GM12864 (cell line): ENCODE measurements around the gene LRRC55.

Experiments used
- DNase-seq: peaks from one replicate; pipeline ENCODE4 v3.0.0-alpha.2; 2011; ENCODE audit warnings: low read depth
- H3K4me3 ChIP-seq: 2 replicates; pipeline ENCODE4 v1.5.1; 2011; ENCODE audit warnings: mild to moderate bottlenecking, low read depth, low read length, control low read depth
- TF ChIP-seq, protein P1 (sequence below): IDR thresholded peaks from 2 replicates; pipeline ENCODE4 v1.5.1; 2011; ENCODE audit warnings: low read depth, mild to moderate bottlenecking, moderate library complexity, low read length, control low read depth, inconsistent platforms; ENCODE audit errors: missing control alignments

Gene LRRC55

DNA sequence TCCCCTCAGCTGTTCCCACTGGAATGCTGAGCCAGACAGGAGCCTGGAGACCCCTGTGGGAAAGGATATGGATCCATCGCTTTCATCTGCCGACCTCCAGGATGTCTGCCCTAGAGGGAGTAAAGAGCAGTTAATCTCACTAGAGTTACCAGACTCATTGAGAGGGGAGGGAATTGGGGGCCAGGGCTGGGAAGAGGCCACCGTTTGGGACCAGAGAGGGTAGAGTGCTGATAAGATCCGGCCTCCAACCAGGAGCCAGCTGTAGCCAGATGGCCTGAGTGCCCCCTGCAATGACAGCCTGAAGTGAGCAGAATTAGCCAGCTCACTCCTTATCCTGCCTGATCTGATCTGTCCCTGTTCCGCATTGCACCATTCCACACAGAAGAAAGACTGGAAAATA lies 59.0 kb downstream of the LRRC55 start:
- DNase-seq, result no peak
- TF ChIP-seq, protein P1, sequence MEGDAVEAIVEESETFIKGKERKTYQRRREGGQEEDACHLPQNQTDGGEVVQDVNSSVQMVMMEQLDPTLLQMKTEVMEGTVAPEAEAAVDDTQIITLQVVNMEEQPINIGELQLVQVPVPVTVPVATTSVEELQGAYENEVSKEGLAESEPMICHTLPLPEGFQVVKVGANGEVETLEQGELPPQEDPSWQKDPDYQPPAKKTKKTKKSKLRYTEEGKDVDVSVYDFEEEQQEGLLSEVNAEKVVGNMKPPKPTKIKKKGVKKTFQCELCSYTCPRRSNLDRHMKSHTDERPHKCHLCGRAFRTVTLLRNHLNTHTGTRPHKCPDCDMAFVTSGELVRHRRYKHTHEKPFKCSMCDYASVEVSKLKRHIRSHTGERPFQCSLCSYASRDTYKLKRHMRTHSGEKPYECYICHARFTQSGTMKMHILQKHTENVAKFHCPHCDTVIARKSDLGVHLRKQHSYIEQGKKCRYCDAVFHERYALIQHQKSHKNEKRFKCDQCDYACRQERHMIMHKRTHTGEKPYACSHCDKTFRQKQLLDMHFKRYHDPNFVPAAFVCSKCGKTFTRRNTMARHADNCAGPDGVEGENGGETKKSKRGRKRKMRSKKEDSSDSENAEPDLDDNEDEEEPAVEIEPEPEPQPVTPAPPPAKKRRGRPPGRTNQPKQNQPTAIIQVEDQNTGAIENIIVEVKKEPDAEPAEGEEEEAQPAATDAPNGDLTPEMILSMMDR, result no peak
- no peak overlapping the region for H3K4me3 ChIP-seq
